ENCODE results near the gene SNAI3.

DNA sequence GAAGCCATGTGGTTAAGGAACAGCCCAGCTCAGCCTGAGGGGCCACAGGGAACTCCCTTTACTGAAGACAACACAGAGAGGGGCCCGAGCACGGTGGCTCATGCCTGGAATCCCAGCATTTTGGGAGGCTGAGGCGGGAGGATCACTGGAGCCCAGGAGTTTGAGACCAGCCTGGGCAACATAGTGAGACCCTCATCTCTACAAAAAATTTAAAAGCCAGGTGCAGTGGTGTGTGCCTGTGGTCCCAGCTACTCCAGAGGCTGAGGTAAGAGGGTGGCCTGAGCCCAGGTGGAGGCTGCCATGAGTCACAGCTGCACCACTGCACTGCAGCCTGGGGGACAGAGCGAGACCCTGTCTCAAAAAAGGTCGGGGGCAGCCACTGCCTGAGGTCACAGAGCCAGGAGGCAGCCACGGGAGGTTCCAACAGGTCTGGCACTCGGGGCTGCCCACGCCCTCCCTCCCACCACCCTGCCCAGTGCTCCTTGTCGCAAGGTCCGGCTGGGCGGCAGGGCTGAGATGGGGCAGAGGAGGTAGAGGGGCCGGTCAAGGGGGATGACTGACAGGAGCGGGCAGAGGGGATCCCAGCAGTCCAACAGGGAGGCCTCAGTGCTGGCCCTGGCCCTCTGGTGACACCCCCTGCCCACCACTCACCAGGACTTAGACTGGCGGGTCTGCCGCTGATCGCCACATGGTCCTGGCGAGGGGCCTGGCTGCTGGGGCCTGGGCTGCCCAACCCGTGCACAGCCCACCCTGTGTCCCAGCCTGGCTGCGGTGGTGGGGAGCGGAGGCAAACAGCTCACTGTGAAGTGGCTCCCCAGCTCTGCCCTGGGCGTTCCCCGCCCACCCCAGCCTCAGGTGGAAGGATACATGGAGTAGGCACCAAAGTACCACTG is 38.9 kb downstream of the SNAI3 start:
- TF ChIP-seq POLR2AphosphoS5 (IDR thresholded peaks at IDR 0.05; ENCODE audit: low read depth, low read length): no peak
- TF ChIP-seq, protein P1, sequence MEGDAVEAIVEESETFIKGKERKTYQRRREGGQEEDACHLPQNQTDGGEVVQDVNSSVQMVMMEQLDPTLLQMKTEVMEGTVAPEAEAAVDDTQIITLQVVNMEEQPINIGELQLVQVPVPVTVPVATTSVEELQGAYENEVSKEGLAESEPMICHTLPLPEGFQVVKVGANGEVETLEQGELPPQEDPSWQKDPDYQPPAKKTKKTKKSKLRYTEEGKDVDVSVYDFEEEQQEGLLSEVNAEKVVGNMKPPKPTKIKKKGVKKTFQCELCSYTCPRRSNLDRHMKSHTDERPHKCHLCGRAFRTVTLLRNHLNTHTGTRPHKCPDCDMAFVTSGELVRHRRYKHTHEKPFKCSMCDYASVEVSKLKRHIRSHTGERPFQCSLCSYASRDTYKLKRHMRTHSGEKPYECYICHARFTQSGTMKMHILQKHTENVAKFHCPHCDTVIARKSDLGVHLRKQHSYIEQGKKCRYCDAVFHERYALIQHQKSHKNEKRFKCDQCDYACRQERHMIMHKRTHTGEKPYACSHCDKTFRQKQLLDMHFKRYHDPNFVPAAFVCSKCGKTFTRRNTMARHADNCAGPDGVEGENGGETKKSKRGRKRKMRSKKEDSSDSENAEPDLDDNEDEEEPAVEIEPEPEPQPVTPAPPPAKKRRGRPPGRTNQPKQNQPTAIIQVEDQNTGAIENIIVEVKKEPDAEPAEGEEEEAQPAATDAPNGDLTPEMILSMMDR (IDR thresholded peaks at IDR 0.05): no peak
- TF ChIP-seq, protein P2, sequence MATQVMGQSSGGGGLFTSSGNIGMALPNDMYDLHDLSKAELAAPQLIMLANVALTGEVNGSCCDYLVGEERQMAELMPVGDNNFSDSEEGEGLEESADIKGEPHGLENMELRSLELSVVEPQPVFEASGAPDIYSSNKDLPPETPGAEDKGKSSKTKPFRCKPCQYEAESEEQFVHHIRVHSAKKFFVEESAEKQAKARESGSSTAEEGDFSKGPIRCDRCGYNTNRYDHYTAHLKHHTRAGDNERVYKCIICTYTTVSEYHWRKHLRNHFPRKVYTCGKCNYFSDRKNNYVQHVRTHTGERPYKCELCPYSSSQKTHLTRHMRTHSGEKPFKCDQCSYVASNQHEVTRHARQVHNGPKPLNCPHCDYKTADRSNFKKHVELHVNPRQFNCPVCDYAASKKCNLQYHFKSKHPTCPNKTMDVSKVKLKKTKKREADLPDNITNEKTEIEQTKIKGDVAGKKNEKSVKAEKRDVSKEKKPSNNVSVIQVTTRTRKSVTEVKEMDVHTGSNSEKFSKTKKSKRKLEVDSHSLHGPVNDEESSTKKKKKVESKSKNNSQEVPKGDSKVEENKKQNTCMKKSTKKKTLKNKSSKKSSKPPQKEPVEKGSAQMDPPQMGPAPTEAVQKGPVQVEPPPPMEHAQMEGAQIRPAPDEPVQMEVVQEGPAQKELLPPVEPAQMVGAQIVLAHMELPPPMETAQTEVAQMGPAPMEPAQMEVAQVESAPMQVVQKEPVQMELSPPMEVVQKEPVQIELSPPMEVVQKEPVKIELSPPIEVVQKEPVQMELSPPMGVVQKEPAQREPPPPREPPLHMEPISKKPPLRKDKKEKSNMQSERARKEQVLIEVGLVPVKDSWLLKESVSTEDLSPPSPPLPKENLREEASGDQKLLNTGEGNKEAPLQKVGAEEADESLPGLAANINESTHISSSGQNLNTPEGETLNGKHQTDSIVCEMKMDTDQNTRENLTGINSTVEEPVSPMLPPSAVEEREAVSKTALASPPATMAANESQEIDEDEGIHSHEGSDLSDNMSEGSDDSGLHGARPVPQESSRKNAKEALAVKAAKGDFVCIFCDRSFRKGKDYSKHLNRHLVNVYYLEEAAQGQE (IDR thresholded peaks at IDR 0.05; ENCODE audit: insufficient read depth in 1 of 2, low read depth in 2 of 2, low read length in 1 of 2): no peak
